ENCODE data around the gene MYO3B. TPM values are rescaled to one million over a fixed set of nuclear protein-coding genes. Genes with fewer than 3 reads are reported as not detected.

Gene MYO3B
- total RNA-seq, 2 donors from 2014 or later, result 0.09 to 0.74 TPM

DNA sequence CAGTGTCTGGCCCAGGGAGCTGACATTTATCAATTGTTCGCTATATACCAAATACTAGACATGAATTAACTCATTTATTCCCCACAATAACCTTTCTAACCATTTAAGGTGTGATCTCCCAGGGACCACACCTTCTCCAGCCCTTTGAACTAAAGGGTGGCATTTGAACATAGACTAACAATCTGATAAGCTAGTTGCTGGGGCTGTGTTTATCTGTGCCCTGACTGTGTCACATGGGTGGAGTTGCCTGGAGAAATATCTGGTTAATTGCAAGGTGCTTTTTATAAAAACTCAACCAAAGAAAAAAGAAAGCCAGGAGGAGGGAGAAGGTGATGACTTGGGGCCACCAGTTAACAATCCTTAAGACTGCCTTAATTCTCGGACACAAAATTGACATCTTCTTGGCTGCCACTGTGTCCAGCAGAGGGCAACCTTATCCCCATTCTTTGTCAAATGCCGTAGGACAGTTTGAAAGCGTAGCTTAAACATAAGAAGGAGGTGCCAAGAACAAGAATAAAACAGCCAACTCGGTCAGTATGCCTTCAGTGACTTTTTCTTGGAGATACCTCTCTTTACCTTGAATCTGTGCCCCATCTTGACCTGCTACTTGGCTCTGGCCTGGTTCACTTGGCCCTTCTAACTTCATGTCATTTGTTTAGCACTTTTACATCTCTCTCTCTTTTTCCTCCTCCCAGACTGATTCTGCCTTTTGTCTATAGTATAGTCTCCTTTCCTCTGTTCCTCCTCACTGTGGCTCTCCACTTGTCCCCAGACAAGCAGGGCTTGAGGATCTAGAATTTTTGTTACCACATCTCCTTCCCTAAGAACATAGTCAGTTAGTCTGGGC is 183.4 kb downstream of the MYO3B start:
- Histone ChIP-seq H3K36me3 (no peaks in the 10 kb centered on the region), H3K27ac (no peak overlapping the region), H3K27me3 (replicated peaks; ENCODE audit: insufficient read depth) (no peaks in the 10 kb centered on the region), H3K9me3 (no peaks in the 10 kb centered on the region), H3K4me3 (no peak overlapping the region), H3K4me1 (replicated peaks) (no peaks in the 10 kb centered on the region)
- WGBS, result 35% methylated on average over 5 of the region's 5 CpGs
- intact Hi-C loops (cut with DNase I), result no loop called here
- TF ChIP-seq POLR2A (IDR thresholded peaks at IDR 0.05) (no peak), POLR2AphosphoS5 (IDR thresholded peaks at IDR 0.05) (peak; percentile 63)
- TF ChIP-seq, protein P1, sequence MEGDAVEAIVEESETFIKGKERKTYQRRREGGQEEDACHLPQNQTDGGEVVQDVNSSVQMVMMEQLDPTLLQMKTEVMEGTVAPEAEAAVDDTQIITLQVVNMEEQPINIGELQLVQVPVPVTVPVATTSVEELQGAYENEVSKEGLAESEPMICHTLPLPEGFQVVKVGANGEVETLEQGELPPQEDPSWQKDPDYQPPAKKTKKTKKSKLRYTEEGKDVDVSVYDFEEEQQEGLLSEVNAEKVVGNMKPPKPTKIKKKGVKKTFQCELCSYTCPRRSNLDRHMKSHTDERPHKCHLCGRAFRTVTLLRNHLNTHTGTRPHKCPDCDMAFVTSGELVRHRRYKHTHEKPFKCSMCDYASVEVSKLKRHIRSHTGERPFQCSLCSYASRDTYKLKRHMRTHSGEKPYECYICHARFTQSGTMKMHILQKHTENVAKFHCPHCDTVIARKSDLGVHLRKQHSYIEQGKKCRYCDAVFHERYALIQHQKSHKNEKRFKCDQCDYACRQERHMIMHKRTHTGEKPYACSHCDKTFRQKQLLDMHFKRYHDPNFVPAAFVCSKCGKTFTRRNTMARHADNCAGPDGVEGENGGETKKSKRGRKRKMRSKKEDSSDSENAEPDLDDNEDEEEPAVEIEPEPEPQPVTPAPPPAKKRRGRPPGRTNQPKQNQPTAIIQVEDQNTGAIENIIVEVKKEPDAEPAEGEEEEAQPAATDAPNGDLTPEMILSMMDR (IDR thresholded peaks at IDR 0.05), result peak in 3 of 4 experiments; percentile 41 to 58 (median 45)
- DNase-seq (ENCODE audit: low spot score), result peak; percentile 50

GRCh38 chr2:170362313-170362870 is 184.4 kb downstream of the MYO3B start:
- Histone ChIP-seq H3K27ac (no peak overlapping the region), H3K4me1 (replicated peaks) (no peaks in the 10 kb centered on the region), H3K36me3 (no peaks in the 10 kb centered on the region), H3K4me3 (no peak overlapping the region), H3K27me3 (replicated peaks; ENCODE audit: insufficient read depth) (no peaks in the 10 kb centered on the region), H3K9me3 (no peaks in the 10 kb centered on the region)
- WGBS, result 87% methylated on average over 3 of the region's 3 CpGs
- no peak for TF ChIP-seq POLR2AphosphoS5 (IDR thresholded peaks at IDR 0.05)
- no peak for TF ChIP-seq POLR2A (IDR thresholded peaks at IDR 0.05)
- TF ChIP-seq, protein P1 (IDR thresholded peaks at IDR 0.05), result no peak
- no peak for DNase-seq (ENCODE audit: low spot score)
- intact Hi-C loops (cut with DNase I), result no loop called here

- intact Hi-C loops (cut with DNase I), result no loop called here
- WGBS, result 64% methylated on average over 6 of the region's 6 CpGs
- TF ChIP-seq POLR2A (IDR thresholded peaks at IDR 0.05) (no peak), POLR2AphosphoS5 (IDR thresholded peaks at IDR 0.05) (no peak)
Observed at GRCh38 chr2:170362871-170363631, 185.1 kb downstream of the MYO3B start.

GRCh38 chr2:170365003-170365402 is 187.1 kb downstream of the MYO3B start:
- 82% methylated on average over 6 of the region's 6 CpGs for WGBS
- intact Hi-C loops (cut with DNase I), result no loop called here
- no peaks in the 10 kb centered on the region for H3K27me3 ChIP-seq (replicated peaks; ENCODE audit: insufficient read depth)

More at GRCh38 chr2:170362871-170363631, 185.1 kb downstream of the MYO3B start:
- Histone ChIP-seq H3K36me3 (no peaks in the 10 kb centered on the region), H3K27ac (no peak overlapping the region), H3K4me3 (no peak overlapping the region), H3K9me3 (no peaks in the 10 kb centered on the region), H3K4me1 (replicated peaks) (no peaks in the 10 kb centered on the region), H3K27me3 (replicated peaks; ENCODE audit: insufficient read depth) (no peaks in the 10 kb centered on the region)
- no peak for DNase-seq (ENCODE audit: low spot score)

More at GRCh38 chr2:170365003-170365402, 187.1 kb downstream of the MYO3B start:
- H3K4me1 ChIP-seq (replicated peaks), result no peaks in the 10 kb centered on the region
- no peak overlapping the region for H3K4me3 ChIP-seq
- DNase-seq (ENCODE audit: low spot score), result no peak
- no peaks in the 10 kb centered on the region for H3K36me3 ChIP-seq
- TF ChIP-seq POLR2AphosphoS5 (IDR thresholded peaks at IDR 0.05) (no peak), POLR2A (IDR thresholded peaks at IDR 0.05) (no peak)
- TF ChIP-seq, protein P1 (IDR thresholded peaks at IDR 0.05), result no peak
- no peaks in the 10 kb centered on the region for H3K9me3 ChIP-seq
- H3K27ac ChIP-seq, result no peak overlapping the region

Data from prostate gland (tissue), 2 donors.